Activated naive CD4-positive, alpha-beta T cell treated with anti-CD3 and anti-CD28 coated beads, Interleukin-2, amount 50 U/mL, for 24 hours (primary cell): ENCODE results near the gene CLCA1.

Source experiments
- H3K27ac Mint-ChIP-seq: one replicate; pipeline ENCODE4 v1.8.0; 2021; ENCODE audit warnings: mild to moderate bottlenecking, mixed read lengths
- H3K27me3 Mint-ChIP-seq: one replicate; pipeline ENCODE4 v1.8.0; 2021; ENCODE audit warnings: mixed read lengths
- H3K36me3 Mint-ChIP-seq: one replicate; pipeline ENCODE4 v1.8.0; 2021; ENCODE audit warnings: mixed read lengths
- H3K4me1 Mint-ChIP-seq: one replicate; pipeline ENCODE4 v1.8.0; 2021; ENCODE audit warnings: mixed read lengths
- H3K4me3 Mint-ChIP-seq: one replicate; pipeline ENCODE4 v1.8.0; 2021; ENCODE audit warnings: mild to moderate bottlenecking, mixed read lengths
- H3K9me3 Mint-ChIP-seq: one replicate; pipeline ENCODE4 v1.8.0; 2021; ENCODE audit warnings: mixed read lengths

Gene CLCA1, protein sequence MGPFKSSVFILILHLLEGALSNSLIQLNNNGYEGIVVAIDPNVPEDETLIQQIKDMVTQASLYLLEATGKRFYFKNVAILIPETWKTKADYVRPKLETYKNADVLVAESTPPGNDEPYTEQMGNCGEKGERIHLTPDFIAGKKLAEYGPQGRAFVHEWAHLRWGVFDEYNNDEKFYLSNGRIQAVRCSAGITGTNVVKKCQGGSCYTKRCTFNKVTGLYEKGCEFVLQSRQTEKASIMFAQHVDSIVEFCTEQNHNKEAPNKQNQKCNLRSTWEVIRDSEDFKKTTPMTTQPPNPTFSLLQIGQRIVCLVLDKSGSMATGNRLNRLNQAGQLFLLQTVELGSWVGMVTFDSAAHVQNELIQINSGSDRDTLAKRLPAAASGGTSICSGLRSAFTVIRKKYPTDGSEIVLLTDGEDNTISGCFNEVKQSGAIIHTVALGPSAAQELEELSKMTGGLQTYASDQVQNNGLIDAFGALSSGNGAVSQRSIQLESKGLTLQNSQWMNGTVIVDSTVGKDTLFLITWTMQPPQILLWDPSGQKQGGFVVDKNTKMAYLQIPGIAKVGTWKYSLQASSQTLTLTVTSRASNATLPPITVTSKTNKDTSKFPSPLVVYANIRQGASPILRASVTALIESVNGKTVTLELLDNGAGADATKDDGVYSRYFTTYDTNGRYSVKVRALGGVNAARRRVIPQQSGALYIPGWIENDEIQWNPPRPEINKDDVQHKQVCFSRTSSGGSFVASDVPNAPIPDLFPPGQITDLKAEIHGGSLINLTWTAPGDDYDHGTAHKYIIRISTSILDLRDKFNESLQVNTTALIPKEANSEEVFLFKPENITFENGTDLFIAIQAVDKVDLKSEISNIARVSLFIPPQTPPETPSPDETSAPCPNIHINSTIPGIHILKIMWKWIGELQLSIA

DNA sequence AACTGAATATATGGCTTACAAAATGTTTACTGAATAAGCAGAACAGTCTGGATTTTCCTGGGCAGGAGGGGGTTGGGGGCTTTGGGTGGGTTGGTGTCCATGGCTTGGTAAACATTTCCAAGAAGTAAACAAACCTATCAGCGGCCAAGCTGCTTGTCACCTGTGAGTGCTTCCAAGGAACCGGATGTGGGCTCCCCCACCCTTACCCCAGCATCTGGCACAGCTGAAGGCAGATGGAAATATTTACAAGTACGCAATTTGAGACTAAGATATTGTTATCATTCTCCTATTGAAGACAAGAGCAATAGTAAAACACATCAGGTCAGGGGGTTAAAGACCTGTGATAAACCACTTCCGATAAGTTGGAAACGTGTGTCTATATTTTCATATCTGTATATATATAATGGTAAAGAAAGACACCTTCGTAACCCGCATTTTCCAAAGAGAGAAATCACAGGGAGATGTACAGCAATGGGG is at the start of gene CLCA1:
CLCA1 (plus strand) TSS at position 427 of the 477 bp plus-strand sequence; CDS start at position 472, 45 bp downstream.
- Mint-ChIP-seq H3K4me1 (no peaks in the 10 kb centered on the region), H3K36me3 (no peaks in the 10 kb centered on the region), H3K4me3 (no peak within 1 kb of the TSS), H3K9me3 (no peaks in the 10 kb centered on the region), H3K27ac (no peak within 1 kb of the TSS), H3K27me3 (no peaks in the 10 kb centered on the region)

DNA sequence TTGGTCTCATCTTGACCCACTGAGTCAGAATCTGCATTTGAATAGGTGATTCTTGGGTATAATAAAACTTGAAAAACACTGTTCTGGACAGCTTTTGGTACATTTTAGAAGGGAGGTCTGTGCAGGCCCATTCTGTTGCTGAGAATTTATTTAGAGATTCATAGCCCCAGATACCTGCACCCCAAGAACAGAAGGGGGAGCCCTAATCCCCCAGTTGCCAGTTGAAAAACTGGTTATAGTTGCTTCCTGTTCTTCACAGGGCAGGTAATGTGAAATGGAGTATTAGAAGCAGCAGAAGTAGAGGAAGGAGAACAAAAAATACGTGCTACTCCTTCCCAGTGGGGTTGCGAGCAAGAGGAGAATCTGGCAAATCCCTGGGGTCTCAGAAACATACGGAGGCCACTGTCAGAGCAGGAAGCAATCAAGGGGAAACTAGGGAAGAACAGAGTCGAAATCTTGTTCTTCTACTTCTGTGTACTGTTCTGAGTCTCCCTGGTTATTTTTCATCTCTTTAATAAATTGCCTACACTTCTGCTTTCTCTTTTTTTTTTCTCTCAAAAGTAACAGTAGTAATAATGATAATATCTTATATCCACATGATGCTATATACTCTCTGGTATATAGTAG is 49.3 kb upstream of the CLCA1 start:
- Mint-ChIP-seq H3K9me3 (no peaks in the 10 kb centered on the region), H3K27me3 (no peaks in the 10 kb centered on the region), H3K4me1 (peaks cover 11% of the 10 kb centered on the region), H3K4me3 (peak overlapping the region; percentile 61), H3K36me3 (no peaks in the 10 kb centered on the region), H3K27ac (no peak overlapping the region)

DNA sequence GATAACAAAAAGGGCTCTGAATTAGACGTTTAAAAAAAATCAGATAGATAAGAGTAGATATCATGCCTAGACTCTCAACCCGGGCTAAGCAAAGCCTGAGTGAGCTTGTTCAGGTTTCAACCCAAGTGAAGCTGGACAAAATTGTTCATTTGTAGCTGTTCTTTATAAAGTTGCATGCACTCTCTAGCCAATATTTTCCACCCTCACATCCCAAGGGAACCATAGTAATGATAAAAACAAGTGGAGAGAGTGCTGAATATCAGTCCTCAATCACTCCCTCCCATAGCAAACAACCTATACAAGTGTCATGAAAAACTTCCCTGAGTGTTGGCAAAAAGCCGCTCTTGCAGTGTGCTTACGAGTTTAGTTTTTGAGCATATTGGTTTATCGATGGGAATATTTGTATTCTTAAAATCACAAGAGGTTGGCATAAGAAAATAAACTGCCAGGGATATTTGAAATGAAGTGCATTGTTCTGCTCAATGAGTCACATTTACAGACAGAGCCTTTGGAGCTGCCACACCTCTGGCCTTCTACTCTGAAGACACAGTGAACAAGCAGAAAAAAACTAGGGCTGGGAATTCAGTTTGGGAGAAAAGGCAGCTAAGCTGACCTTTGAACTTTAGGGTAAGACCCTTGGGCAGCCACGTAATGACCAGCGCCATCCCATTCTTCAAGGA is 47.0 kb upstream of the CLCA1 start:
- no peaks in the 10 kb centered on the region for H3K9me3 Mint-ChIP-seq
- peaks cover 11% of the 10 kb centered on the region for H3K4me1 Mint-ChIP-seq
- H3K27ac Mint-ChIP-seq: no peak overlapping the region
- no peak overlapping the region for H3K4me3 Mint-ChIP-seq
- H3K36me3 Mint-ChIP-seq: no peaks in the 10 kb centered on the region
- H3K27me3 Mint-ChIP-seq: no peaks in the 10 kb centered on the region

DNA sequence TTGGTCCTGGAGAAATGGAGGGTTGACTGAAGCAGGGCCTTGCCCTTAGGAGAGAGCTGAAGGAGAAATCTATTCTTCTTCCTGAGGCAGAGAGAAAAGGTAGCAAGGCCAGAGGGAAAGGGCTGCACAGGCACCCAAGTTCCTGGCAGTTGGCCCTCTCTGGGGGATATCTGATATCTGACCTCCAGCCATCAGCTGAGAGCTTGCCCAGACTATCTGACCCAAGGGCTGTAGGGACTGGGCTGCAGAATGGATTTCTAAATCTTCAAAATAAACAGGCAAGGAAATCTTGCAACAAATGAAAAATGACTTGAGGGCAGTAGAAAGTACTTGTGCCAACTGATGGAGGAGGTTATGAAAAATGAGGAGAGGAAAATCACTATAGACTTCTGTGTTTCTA is 45.3 kb upstream of the CLCA1 start:
- Mint-ChIP-seq H3K27ac (no peak overlapping the region), H3K9me3 (no peaks in the 10 kb centered on the region), H3K4me3 (no peak overlapping the region), H3K36me3 (no peaks in the 10 kb centered on the region), H3K4me1 (peaks cover 11% of the 10 kb centered on the region), H3K27me3 (no peaks in the 10 kb centered on the region)

DNA sequence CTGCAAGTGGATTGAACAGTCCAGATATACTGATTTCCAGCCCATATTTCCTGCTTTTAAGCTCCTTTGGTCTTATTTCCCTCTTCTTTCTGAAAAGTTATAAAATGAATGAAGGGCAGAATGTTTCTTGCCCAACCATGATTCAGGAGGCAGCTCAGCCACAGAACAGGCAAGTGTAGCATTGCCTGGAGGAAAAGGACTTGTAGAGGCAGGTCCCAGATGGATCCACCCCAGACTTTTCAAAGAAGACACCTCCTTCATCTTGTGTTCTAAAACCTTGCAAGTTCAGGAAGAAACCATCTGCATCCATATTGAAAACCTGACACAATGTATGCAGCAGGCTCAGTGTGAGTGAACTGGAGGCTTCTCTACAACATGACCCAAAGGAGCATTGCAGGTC is 44.9 kb upstream of the CLCA1 start, which contains the start of gene CLCA2:
CLCA2 (plus strand) TSS at position 299 of the 400 bp plus-strand sequence; CDS start at position 376, 77 bp downstream.
- H3K27me3 Mint-ChIP-seq: no peaks in the 10 kb centered on the region
- H3K27ac Mint-ChIP-seq: no peak within 1 kb of the TSS
- H3K36me3 Mint-ChIP-seq: no peaks in the 10 kb centered on the region
- H3K4me3 Mint-ChIP-seq: no peak within 1 kb of the TSS
- peaks cover 11% of the 10 kb centered on the region for H3K4me1 Mint-ChIP-seq
- no peaks in the 10 kb centered on the region for H3K9me3 Mint-ChIP-seq

DNA sequence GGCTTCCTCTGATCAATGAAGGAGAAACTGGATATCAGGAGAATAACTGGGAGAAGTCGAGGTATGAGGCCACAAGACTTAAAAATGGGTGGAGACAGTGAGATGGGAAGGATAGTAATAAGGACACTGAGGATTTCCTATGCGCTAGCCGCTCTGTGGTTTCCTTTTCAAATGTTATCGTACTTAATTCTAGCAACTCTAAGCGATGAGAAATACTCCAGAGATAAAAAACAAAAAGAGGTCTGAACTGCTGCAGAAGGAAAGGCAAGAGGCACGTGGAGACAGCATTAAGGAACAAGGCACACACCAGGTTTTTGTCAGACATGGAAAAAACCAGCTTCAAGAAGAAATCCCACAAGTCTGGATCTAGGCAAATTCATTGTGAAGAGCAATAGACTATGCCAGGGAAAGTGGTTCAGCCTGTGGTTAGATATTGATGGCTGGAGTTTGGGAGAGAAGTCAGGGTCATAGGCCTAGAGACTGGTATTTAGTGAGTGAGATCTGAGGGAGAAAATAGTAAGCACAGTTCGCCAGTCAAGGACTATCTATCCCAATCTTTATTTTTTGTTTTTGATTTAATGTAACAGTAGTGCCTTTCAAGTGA is 39.5 kb upstream of the CLCA1 start:
- Mint-ChIP-seq H3K9me3 (no peaks in the 10 kb centered on the region), H3K27ac (no peak overlapping the region), H3K4me3 (no peak overlapping the region), H3K36me3 (no peaks in the 10 kb centered on the region), H3K27me3 (no peaks in the 10 kb centered on the region), H3K4me1 (no peaks in the 10 kb centered on the region)

DNA sequence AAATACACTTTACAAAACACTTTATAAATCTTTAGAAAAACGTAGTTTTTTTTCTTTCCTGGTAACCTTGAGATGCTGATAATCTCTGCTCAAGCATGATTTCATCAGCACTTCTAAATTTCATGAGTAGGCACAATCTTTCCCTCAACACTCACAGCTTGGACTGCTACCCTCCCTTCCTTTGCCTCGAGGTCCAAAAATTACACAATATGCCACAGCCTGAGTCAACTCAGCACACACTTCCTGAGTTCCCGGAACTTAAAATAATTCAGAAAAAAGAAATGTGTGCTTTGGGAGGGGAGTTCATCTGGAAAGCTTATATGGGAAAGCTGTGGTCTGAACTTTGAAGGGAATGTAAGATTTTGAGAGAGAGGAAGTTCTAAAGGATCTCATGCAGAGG is 38.9 kb upstream of the CLCA1 start:
- Mint-ChIP-seq H3K27ac (no peak overlapping the region), H3K4me3 (no peak overlapping the region), H3K4me1 (no peaks in the 10 kb centered on the region), H3K27me3 (no peaks in the 10 kb centered on the region), H3K36me3 (no peaks in the 10 kb centered on the region), H3K9me3 (no peaks in the 10 kb centered on the region)

DNA sequence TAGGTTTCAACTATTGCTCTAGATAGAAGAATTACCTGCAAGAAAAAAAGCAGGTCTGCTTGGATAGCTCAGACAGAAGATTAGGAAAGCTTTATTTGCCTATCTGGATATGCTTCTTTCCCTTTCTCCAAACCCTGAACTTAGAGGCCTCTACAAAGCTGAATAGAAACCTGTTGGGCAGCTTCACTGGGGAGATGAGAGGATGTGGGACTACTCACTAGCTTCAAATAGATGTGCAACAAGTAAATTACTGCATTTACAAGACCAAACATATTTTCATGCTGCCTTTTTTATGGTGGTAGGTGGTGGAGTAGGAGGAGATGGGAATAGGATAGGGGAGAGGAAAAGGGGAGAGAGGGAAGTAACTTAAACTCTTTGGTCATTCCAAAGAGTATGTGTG is 38.4 kb upstream of the CLCA1 start:
- H3K4me3 Mint-ChIP-seq: no peak overlapping the region
- H3K4me1 Mint-ChIP-seq: no peaks in the 10 kb centered on the region
- H3K9me3 Mint-ChIP-seq: no peaks in the 10 kb centered on the region
- H3K36me3 Mint-ChIP-seq: no peaks in the 10 kb centered on the region
- no peak overlapping the region for H3K27ac Mint-ChIP-seq
- H3K27me3 Mint-ChIP-seq: no peaks in the 10 kb centered on the region

DNA sequence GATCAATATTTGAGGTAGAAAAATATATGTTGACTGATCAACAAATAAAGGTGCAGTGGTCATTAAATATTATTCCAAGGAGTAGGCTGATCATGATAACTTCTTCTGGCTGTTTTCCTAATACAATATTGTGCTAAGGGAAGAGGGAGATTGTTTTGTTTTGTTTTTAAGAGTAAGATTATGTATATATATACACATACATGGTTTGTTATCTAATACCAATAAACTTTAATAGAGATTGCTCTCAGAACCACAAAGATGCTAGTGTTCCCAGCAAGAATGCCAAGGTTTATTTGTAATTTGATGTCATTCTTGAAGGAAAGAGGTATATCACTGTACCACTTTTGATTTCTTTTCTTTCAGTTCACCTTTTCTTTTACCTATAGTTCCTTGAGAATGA is 34.7 kb upstream of the CLCA1 start:
- H3K4me1 Mint-ChIP-seq: no peaks in the 10 kb centered on the region
- no peaks in the 10 kb centered on the region for H3K9me3 Mint-ChIP-seq
- no peaks in the 10 kb centered on the region for H3K27me3 Mint-ChIP-seq
- H3K4me3 Mint-ChIP-seq: no peak overlapping the region
- H3K36me3 Mint-ChIP-seq: no peaks in the 10 kb centered on the region
- no peak overlapping the region for H3K27ac Mint-ChIP-seq

DNA sequence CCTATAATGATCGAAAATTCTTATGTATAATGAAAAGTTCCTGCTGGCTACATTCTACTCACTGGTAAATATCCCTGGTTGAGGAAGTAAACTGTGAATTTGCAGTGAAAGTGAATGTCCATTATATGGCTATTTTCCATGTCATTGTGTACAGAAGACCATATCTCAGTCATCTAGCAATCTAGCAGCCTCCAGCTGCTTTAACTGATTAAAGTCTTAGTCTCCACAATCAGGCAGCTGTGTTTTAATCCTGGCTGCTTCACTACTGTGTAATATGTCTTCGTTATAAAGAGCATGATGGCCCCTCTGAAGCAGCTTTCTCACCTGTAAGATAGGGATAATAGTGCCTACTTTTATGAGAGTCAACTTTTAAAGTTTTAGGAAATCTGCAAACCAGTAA is 33.4 kb upstream of the CLCA1 start:
- no peaks in the 10 kb centered on the region for H3K4me1 Mint-ChIP-seq
- no peaks in the 10 kb centered on the region for H3K36me3 Mint-ChIP-seq
- H3K9me3 Mint-ChIP-seq: no peaks in the 10 kb centered on the region
- H3K27ac Mint-ChIP-seq: no peak overlapping the region
- no peak overlapping the region for H3K4me3 Mint-ChIP-seq
- no peaks in the 10 kb centered on the region for H3K27me3 Mint-ChIP-seq

DNA sequence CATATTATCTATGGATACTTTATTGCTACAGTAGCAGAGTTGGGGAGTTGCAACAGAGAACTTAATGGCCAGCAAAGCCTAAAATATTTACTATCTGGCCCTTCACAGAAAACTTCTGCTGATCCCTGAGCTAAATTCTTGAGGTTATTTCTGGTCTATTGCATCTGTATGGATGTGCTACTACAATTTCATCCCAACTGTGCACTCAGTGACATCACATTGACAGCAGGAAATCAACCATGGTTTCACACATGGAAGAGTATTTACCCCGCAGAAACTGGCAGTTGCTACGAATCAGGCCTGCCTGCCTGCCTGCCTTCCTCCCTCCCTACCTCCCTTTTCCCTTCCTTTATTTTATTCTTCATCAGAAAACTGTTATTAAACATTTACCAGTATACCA is 32.7 kb upstream of the CLCA1 start:
- H3K27me3 Mint-ChIP-seq: no peaks in the 10 kb centered on the region
- no peaks in the 10 kb centered on the region for H3K9me3 Mint-ChIP-seq

DNA sequence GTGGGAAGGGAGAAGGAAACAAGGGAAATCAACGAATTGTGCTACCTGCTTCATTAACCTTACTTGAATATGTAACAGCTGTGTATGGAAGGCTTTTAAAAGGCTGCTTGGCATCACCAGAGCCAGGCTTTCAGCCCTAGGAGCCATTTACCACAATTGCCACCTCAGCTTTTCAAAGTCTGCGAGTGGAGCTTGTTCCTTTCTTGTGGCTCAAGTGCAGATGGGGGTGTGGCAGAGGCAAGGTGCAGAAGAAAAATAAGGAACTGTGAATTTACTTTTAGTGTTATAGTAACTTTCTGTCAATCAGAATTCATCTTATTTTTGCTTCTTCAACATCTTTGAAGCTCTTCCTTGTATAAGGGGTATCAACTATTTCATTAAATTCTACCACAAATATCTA is 27.1 kb upstream of the CLCA1 start:
- no peak overlapping the region for H3K4me3 Mint-ChIP-seq
- no peak overlapping the region for H3K27ac Mint-ChIP-seq
- no peaks in the 10 kb centered on the region for H3K27me3 Mint-ChIP-seq
- no peaks in the 10 kb centered on the region for H3K9me3 Mint-ChIP-seq
- H3K4me1 Mint-ChIP-seq: peaks cover 10% of the 10 kb centered on the region
- no peaks in the 10 kb centered on the region for H3K36me3 Mint-ChIP-seq

More for the DNA sequence above, 32.7 kb upstream of the CLCA1 start:
- Mint-ChIP-seq H3K4me3 (no peak overlapping the region), H3K36me3 (no peaks in the 10 kb centered on the region), H3K27ac (no peak overlapping the region), H3K4me1 (no peaks in the 10 kb centered on the region)

DNA sequence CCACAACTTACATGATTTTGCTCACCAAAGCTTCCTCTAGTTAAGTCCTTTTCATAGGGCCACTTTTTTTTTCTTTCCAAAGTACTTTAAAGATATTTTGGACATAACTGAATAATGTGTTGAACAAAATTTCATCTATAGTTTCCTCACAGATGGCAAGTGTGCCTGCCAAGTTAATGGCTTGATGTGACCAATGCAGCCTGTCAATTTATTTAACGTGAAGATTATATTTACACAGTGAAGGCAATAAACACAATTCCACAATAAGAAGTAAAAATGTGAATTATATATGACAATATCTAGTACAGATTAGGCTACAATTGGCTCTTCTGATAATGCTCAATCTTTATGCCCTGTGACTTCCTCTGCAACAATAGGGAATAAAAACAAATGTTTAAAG is 26.7 kb upstream of the CLCA1 start:
- Mint-ChIP-seq H3K27me3 (no peaks in the 10 kb centered on the region), H3K4me3 (no peak overlapping the region), H3K9me3 (no peaks in the 10 kb centered on the region), H3K27ac (no peak overlapping the region), H3K36me3 (no peaks in the 10 kb centered on the region), H3K4me1 (peaks cover 10% of the 10 kb centered on the region)

DNA sequence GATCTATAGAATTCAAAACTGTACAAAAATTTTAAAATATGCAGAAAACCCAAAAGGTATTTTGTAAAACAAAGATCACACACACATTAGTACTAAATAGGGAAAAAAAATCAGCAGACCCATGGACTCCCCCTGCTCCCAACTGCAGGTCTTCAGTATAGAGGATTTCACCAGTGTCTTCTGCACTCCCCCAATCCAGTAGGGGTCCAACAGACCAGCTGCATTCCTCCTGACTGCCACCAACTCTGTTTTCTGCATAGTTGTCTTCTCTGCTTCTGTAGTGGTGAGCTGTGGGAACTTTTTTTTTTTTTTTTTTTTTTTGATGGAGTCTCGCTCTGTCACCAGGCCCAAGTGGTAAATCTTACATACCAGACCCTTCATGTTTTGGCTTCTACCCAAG is 22.8 kb upstream of the CLCA1 start:
- H3K4me3 Mint-ChIP-seq: no peak overlapping the region
- H3K9me3 Mint-ChIP-seq: no peaks in the 10 kb centered on the region
- H3K27me3 Mint-ChIP-seq: no peaks in the 10 kb centered on the region
- H3K27ac Mint-ChIP-seq: no peak overlapping the region
- H3K4me1 Mint-ChIP-seq: peaks cover 10% of the 10 kb centered on the region
- no peaks in the 10 kb centered on the region for H3K36me3 Mint-ChIP-seq
